ENCODE data around the gene DPH6.

The DPH6 gene

DNA sequence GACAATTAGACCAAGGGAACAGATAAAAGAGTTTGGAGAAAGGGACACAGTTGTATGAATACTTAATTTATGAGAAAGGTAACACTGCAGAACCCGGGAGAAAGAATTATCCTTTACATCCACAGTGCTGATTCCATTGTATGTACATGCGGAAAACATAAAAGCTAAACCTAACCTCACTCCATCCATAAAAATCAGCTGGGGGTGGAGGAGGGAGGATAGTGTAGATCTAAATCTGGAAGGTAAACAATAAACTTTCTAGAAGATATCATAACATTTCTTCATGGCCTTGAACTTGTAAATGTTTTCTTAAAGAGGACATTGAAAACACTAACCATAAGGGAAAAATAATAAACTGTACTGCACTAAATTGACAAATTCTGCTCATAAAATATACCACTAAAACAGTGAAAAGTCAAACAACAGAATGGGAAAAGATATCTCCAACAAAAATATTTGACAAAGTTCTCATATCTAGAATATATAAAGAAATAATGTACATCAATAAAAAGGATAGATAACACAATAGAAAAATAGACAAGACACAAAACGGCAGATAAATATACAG is 220.5 kb downstream of the DPH6 start:
- DNase-seq, result no peak

GRCh38 chr15:35323141-35323540 is 222.8 kb downstream of the DPH6 start:
- no peak for DNase-seq

DNA sequence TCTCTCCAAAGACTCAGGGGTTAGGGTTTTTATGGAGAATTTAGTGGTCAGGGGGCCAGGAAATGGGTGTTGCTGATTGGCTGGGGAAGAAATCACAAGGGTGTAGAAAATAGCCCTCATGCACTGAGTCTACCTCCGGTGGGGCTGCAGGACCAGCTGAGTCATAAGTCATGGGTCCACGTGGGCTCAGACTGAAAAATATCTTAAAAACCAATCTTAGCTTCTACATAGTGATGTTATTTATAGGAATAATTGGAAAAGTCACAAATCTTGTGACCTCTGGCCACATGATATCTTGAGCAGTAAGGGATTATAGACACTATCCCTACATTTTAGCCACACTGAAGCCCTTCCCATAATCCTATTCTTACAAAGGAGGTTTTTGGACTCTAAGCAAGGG is 224.0 kb downstream of the DPH6 start:
- DNase-seq, result no peak

DNA sequence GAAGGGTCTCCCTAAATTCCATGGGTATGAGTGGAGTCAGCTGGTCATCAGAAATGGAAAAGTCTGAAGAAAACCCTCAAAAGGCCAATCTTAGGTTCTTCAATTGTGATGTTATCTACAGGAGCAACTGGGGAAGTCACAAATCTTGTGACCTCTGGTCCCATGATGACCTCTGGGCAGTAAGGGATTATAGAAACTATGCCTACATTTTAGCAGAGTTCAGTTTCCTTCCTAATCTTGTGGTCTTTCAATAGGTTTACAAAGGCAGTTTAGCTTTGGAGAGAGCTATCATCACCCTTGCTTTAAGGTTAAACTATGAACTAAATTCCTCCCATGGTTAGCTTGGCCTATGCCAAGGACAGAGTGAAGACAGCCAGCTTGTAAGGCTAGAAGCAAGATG is 225.1 kb downstream of the DPH6 start:
- DNase-seq, result no peak

Measured in SIG-M5 (cell line).